CD4-positive, alpha-beta T cell (primary cell): Measurements from ENCODE around the gene GCNA. TPM values are rescaled to one million over a fixed set of nuclear protein-coding genes. Genes with fewer than 3 reads are reported as not detected.

Experiments used
- ATAC-seq: fragments of 200-7000 bp; cut with Tn5 transposase; one replicate; pipeline ENCODE4 v1.10.0; 2022; ENCODE audit warnings: mild to moderate bottlenecking; ENCODE audit not compliant: poor library complexity
- CTCF ChIA-PET: fragments of 350-600 bp; sonication (Branson Sonifier 250); formaldehyde crosslinking; loops from one replicate; lab custom pipeline; 2021; ENCODE audit warnings: antibody characterized with exemption, inconsistent platforms; lab: Charles Lee
- POLR2A ChIA-PET: fragments of 350-600 bp; sonication (Branson Sonifier 250); formaldehyde crosslinking; loops from one replicate; lab custom pipeline; 2021; ENCODE audit warnings: antibody characterized with exemption, inconsistent platforms; lab: Charles Lee
- DNase-seq, 14 experiments: peaks; one replicate each; pipeline ENCODE4 v3.0.0-alpha.2; 2013 to 2020; ENCODE audit warnings: mixed read lengths in 2 of 14
- H3K27ac ChIP-seq, 2 donors: one replicate each; pipeline versions ENCODE4 v1.5.1 to v1.7.0; 2013; ENCODE audit warnings: low read length in 2 of 2, low read depth in 1 of 2, mild to moderate bottlenecking in 1 of 2
- H3K27me3 ChIP-seq, 2 experiments: 1 replicate in 1 of 2; 2 replicates in 1 of 2; pipeline versions ENCODE4 v1.6.1 to v1.7.0; 2013; ENCODE audit warnings: low read length in 2 of 2, control low read depth in 1 of 2, mild to moderate bottlenecking in 1 of 2, moderate library complexity in 1 of 2; ENCODE audit not compliant: insufficient read depth in 2 of 2, control insufficient read depth in 1 of 2
- H3K36me3 ChIP-seq: one replicate; pipeline ENCODE4 v1.6.1; 2013; ENCODE audit warnings: low read length, control low read depth; ENCODE audit not compliant: insufficient read depth
- H3K4me1 ChIP-seq: one replicate; pipeline ENCODE4 v1.6.1; 2013; ENCODE audit warnings: low read length, control low read depth; ENCODE audit not compliant: insufficient read depth
- H3K4me3 ChIP-seq: one replicate; pipeline ENCODE4 v1.5.1; 2013; ENCODE audit warnings: mild to moderate bottlenecking, low read length, moderate library complexity
- H3K9me3 ChIP-seq, 2 experiments: 1 replicate in 1 of 2; 2 replicates in 1 of 2; pipeline versions ENCODE4 v1.6.1 to v1.7.0; 2013; ENCODE audit warnings: low read length in 2 of 2, mild to moderate bottlenecking in 2 of 2, control low read depth in 1 of 2, moderate library complexity in 1 of 2; ENCODE audit not compliant: control insufficient read depth in 1 of 2, insufficient read depth in 1 of 2
- H3K27ac Mint-ChIP-seq: one replicate; pipeline ENCODE4 v1.8.0; 2020; ENCODE audit warnings: mixed read lengths
- H3K27me3 Mint-ChIP-seq: one replicate; pipeline ENCODE4 v1.8.0; 2021; ENCODE audit warnings: mixed read lengths
- H3K36me3 Mint-ChIP-seq: one replicate; pipeline ENCODE4 v1.8.0; 2021; ENCODE audit warnings: low read depth, mixed read lengths
- H3K4me1 Mint-ChIP-seq: one replicate; pipeline ENCODE4 v1.8.0; 2021; ENCODE audit warnings: low read depth, mixed read lengths
- H3K4me3 Mint-ChIP-seq: one replicate; pipeline ENCODE4 v1.8.0; 2020; ENCODE audit warnings: mild to moderate bottlenecking, mixed read lengths
- H3K9me3 Mint-ChIP-seq: one replicate; pipeline ENCODE4 v1.8.0; 2020; ENCODE audit warnings: mixed read lengths
- intact Hi-C, 2 experiments: fragments of 100-400 bp; cut with DNase I in 1 of 2; cut with micrococcal nuclease in 1 of 2; formaldehyde crosslinking; loops; one replicate each; pipeline versions ENCODE4 v1.15.1 to v1.9.0; 2023 to 2025; cut with DNase I, micrococcal nuclease
- total RNA-seq, 174 experiments: library from RNA in 2 of 174; stranded (reverse) in 2 of 174; gene quantifications; one replicate each; pipeline ENCODE4 v1.2.3 and lab custom pipeline; 2021 to 2026
- TF ChIP-seq, protein P1 (sequence below): fragments of 200-600 bp; IDR thresholded peaks from one replicate; pipeline ENCODE4 v1.8.0; 2022; ENCODE audit warnings: antibody characterized with exemption, mild to moderate bottlenecking

Gene GCNA
- total RNA-seq, 2 experiments from 2014 or later = 1.7 to 2.3 TPM

DNA sequence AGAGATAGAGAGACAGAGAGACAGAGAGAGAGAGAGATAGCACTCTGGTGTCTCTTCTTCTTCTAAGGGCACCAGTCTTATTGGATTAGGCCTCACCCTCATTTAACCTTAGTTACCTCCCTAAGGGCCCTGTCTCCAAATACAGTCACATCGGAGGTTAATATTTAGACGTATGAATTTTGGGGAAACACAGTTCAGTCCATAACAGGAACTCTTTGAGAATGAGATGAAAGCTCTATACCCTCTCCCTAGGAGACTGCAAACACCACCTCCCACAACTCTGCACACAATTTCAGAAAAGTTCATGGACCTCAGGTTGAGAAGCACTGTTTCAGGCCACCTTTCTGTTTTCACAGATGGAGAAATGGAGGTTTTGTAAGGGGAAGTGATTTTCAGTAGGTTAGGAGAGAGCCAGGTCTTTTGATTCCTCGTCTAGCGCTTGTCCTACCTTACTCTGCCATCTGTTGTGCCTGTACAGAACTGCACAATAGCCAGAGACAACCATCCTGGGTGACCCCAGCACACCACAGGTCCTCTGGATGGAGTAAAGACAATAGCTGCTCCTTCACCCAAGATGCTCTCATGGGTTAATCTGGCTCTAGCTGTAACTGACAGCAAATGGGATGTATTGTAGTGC lies 72.2 kb downstream of the GCNA start:
- Mint-ChIP-seq H3K4me3 (no peak overlapping the region), H3K27me3 (no peaks in the 10 kb centered on the region), H3K4me1 (peaks cover 9% of the 10 kb centered on the region), H3K36me3 (no peaks in the 10 kb centered on the region), H3K27ac (no peak overlapping the region), H3K9me3 (no peaks in the 10 kb centered on the region)
- ChIA-PET POLR2A (no interaction called here), CTCF (interaction anchor here (0.7 kb wide), 1 partner anchor 28 kb away, joined by 3 read pairs; no protein-coding TSS in a partner anchor)
- Histone ChIP-seq H3K4me1 (peaks cover 6% of the 10 kb centered on the region), H3K27ac (no peak overlapping the region), H3K36me3 (no peaks in the 10 kb centered on the region), H3K9me3 (no peaks in the 10 kb centered on the region), H3K27me3 (no peaks in the 10 kb centered on the region), H3K4me3 (no peak overlapping the region)
- DNase-seq (peak in 5 of 14 experiments; percentile 5 to 68 (median 54)), ATAC-seq (peak; percentile 73)
- intact Hi-C loops = loop anchor here in 1 of 2 experiments (5.0 kb wide), 3 partner anchors 43 to 218 kb away; no protein-coding TSS in a partner anchor
- TF ChIP-seq, protein P1, sequence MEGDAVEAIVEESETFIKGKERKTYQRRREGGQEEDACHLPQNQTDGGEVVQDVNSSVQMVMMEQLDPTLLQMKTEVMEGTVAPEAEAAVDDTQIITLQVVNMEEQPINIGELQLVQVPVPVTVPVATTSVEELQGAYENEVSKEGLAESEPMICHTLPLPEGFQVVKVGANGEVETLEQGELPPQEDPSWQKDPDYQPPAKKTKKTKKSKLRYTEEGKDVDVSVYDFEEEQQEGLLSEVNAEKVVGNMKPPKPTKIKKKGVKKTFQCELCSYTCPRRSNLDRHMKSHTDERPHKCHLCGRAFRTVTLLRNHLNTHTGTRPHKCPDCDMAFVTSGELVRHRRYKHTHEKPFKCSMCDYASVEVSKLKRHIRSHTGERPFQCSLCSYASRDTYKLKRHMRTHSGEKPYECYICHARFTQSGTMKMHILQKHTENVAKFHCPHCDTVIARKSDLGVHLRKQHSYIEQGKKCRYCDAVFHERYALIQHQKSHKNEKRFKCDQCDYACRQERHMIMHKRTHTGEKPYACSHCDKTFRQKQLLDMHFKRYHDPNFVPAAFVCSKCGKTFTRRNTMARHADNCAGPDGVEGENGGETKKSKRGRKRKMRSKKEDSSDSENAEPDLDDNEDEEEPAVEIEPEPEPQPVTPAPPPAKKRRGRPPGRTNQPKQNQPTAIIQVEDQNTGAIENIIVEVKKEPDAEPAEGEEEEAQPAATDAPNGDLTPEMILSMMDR = no peak

DNA sequence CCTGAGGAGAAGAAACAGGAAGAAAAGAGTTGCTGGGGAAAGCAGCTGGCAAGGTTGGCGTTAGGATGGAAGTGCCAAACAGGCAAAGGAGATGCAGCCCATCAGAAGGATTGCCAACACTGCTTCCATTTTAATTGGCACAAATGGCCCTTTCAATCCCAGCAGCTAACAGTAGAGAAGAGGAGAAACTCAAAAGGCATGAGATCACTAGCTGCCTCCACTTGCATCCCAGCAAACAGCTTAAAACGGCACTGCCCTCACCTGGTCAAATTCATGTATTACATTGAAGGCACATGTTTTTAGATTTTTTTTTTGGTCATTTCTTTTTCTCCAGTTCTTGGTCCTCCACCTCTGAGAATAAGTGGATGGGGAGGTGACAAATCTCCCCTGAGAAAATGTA lies 74.2 kb downstream of the GCNA start:
- intact Hi-C loops = loop anchor here (1.0 to 5.0 kb wide), 4 partner anchors 43 to 220 kb away; no protein-coding TSS in a partner anchor
- Mint-ChIP-seq H3K4me1 (peaks cover 9% of the 10 kb centered on the region), H3K36me3 (no peaks in the 10 kb centered on the region), H3K27me3 (no peaks in the 10 kb centered on the region), H3K4me3 (no peak overlapping the region), H3K27ac (no peak overlapping the region), H3K9me3 (no peaks in the 10 kb centered on the region)
- CTCF ChIA-PET = interaction anchor here (0.6 to 1.0 kb wide), 4 partner anchors 27 to 89 kb away, joined by 3 to 4 read pairs (median 4); no protein-coding TSS in a partner anchor
- Histone ChIP-seq H3K4me3 (no peak overlapping the region), H3K27me3 (no peaks in the 10 kb centered on the region), H3K4me1 (peaks cover 6% of the 10 kb centered on the region), H3K9me3 (no peaks in the 10 kb centered on the region), H3K36me3 (no peaks in the 10 kb centered on the region), H3K27ac (no peak overlapping the region)
- peak in 13 of 14 experiments; percentile 20 to 76 (median 39) for DNase-seq
- TF ChIP-seq, protein P1 = peak; percentile 64
- POLR2A ChIA-PET = interaction anchor here (0.6 kb wide), 1 partner anchor 70 kb away, joined by 3 read pairs; no protein-coding TSS in a partner anchor
- peak; percentile 71 for ATAC-seq

DNA sequence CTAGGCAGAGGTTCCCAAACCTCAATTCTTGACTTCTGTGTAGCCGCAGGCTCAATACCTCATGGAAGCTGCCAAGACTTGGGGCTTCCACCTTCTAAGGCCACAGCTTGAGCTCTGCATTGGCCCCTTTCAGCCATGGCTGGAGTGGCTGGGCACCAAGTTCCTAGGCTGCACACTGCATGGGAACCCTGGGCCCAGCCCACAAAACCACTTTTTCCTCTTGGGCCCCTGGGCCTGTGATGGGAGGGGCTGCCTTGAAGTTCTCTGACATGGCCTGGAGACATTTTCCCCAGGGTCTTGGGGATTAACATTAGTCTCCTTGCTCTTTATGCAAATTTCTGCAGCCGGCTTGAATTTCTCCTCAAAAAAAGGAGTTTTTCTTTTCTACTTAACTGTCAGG lies 75.1 kb downstream of the GCNA start:
- H3K4me3 ChIP-seq = no peak overlapping the region
- peaks cover 9% of the 10 kb centered on the region for H3K4me1 Mint-ChIP-seq
- ChIA-PET CTCF (no interaction called here), POLR2A (no interaction called here)
- no peak overlapping the region for H3K27ac ChIP-seq
- no peaks in the 10 kb centered on the region for H3K27me3 ChIP-seq
- DNase-seq = no peak
- no peak overlapping the region for H3K4me3 Mint-ChIP-seq
- ATAC-seq = no peak
- H3K36me3 Mint-ChIP-seq = no peaks in the 10 kb centered on the region
- TF ChIP-seq, protein P1 = no peak
- H3K9me3 Mint-ChIP-seq = no peaks in the 10 kb centered on the region
- H3K27ac Mint-ChIP-seq = no peak overlapping the region
- intact Hi-C loops = loop anchor here in 1 of 2 experiments (5.0 kb wide), 3 partner anchors 46 to 221 kb away; no protein-coding TSS in a partner anchor
- no peaks in the 10 kb centered on the region for H3K9me3 ChIP-seq
- no peaks in the 10 kb centered on the region for H3K36me3 ChIP-seq
- H3K4me1 ChIP-seq = peaks cover 6% of the 10 kb centered on the region
- H3K27me3 Mint-ChIP-seq = no peaks in the 10 kb centered on the region
